ENCODE data around the gene AFF1.

Gene AFF1

DNA sequence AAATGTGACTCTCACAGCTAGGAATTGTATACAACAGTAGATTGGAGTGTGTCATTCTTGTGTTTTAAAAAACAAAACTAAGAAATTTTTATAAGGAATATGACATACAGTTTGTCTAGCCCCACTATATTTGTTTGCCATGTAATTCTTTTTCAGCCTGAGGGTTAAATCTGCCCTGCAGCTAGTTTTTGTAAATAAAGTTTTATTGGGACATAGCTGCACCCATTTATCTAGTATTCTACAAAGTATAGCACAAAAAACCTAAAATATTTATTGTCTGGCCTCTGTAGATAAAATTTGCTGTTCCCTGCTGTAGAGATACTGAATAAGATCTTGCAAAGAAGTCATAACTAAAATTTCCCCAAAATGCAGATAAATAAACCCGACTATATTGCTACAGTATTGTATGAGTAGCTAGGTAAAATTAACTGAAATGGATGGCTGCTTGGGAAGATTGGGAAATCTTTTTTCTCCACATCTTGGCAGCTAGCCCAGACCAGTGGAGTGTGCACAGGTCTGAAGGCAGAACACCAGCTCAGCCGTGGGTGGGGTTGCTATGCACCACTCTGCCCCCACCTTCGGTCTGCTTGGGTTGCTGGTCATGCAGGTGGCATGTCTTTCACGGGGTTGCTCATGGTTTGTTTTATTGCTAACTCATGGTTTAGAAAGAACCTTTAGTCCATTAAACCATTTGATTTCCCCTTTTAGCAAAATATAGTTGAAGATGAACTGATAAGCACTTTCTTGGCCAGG, 157.8 kb downstream of the AFF1 start:
- Histone ChIP-seq H3F3A (ENCODE audit: insufficient read depth) (no peaks in the 10 kb centered on the region), H3K79me2 (ENCODE audit: insufficient read depth, low read length) (no peaks in the 10 kb centered on the region), H3K36me3 (ENCODE audit: low read length) (no peaks in the 10 kb centered on the region), H3K9me3 (ENCODE audit: insufficient read depth, low read length) (no peaks in the 10 kb centered on the region), H2AFZ (ENCODE audit: low read depth, low read length, severe bottlenecking) (no peak overlapping the region), H3K4me2 (ENCODE audit: low read depth, low read length, poor library complexity, severe bottlenecking) (no peak overlapping the region), H3K9me2 (replicated peaks; ENCODE audit: insufficient read depth, low read length) (no peaks in the 10 kb centered on the region), H3K9ac (ENCODE audit: low read length) (no peak overlapping the region), H3K4me3 (ENCODE audit: insufficient read depth, low read length, poor library complexity, severe bottlenecking) (no peak overlapping the region), H3K27me3 (ENCODE audit: low read length) (no peaks in the 10 kb centered on the region), H4K20me1 (ENCODE audit: low read depth, low read length) (no peaks in the 10 kb centered on the region), H3K27ac (ENCODE audit: low read depth, low read length) (no peak overlapping the region)
- no peak for TF ChIP-seq EZH2phosphoT487 (conservative IDR thresholded peaks at IDR 0.05; ENCODE audit: low read length)
- TF ChIP-seq, protein P1, sequence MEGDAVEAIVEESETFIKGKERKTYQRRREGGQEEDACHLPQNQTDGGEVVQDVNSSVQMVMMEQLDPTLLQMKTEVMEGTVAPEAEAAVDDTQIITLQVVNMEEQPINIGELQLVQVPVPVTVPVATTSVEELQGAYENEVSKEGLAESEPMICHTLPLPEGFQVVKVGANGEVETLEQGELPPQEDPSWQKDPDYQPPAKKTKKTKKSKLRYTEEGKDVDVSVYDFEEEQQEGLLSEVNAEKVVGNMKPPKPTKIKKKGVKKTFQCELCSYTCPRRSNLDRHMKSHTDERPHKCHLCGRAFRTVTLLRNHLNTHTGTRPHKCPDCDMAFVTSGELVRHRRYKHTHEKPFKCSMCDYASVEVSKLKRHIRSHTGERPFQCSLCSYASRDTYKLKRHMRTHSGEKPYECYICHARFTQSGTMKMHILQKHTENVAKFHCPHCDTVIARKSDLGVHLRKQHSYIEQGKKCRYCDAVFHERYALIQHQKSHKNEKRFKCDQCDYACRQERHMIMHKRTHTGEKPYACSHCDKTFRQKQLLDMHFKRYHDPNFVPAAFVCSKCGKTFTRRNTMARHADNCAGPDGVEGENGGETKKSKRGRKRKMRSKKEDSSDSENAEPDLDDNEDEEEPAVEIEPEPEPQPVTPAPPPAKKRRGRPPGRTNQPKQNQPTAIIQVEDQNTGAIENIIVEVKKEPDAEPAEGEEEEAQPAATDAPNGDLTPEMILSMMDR (IDR thresholded peaks at IDR 0.05; ENCODE audit: insufficient read depth, low read length, poor library complexity, severe bottlenecking): no peak

- TF ChIP-seq EZH2phosphoT487 (conservative IDR thresholded peaks at IDR 0.05; ENCODE audit: low read length): no peak
- TF ChIP-seq, protein P1 (IDR thresholded peaks at IDR 0.05; ENCODE audit: insufficient read depth, low read length, poor library complexity, severe bottlenecking): peak; percentile 17
- H3F3A ChIP-seq (ENCODE audit: insufficient read depth): no peaks in the 10 kb centered on the region
- no peaks in the 10 kb centered on the region for H3K36me3 ChIP-seq (ENCODE audit: low read length)
- no peaks in the 10 kb centered on the region for H3K79me2 ChIP-seq (ENCODE audit: insufficient read depth, low read length)
- H3K4me3 ChIP-seq (ENCODE audit: insufficient read depth, low read length, poor library complexity, severe bottlenecking): no peak overlapping the region
- no peaks in the 10 kb centered on the region for H3K27me3 ChIP-seq (ENCODE audit: low read length)
- no peaks in the 10 kb centered on the region for H4K20me1 ChIP-seq (ENCODE audit: low read depth, low read length)
- H3K9me3 ChIP-seq (ENCODE audit: insufficient read depth, low read length): no peaks in the 10 kb centered on the region
- H3K27ac ChIP-seq (ENCODE audit: low read depth, low read length): no peak overlapping the region
- no peak overlapping the region for H2AFZ ChIP-seq (ENCODE audit: low read depth, low read length, severe bottlenecking)
- H3K4me2 ChIP-seq (ENCODE audit: low read depth, low read length, poor library complexity, severe bottlenecking): no peak overlapping the region
- H3K9me2 ChIP-seq (replicated peaks; ENCODE audit: insufficient read depth, low read length): no peaks in the 10 kb centered on the region
- no peak overlapping the region for H3K9ac ChIP-seq (ENCODE audit: low read length)
These were observed 158.8 kb downstream of the AFF1 start for GRCh38 chr4:87093443-87094123.

DNA sequence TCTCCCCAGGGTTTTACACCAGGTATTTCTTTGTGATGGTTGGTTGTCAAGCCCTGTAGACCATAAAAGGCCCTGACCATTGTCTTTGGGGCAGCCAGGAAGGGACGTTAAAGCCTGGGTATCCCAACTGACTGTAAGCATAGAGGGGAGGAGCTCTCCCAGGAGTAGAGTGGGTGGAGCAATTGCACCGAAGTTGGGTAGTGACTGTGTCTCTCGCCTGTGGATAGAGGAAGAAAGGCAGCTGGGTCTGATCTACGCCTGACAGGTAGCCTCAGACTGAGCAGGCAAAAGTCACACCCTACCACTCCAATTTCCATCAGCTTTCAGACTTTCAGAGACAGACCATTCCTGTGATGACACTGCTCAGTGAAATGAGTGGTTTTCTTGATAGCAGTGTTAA, 162.3 kb downstream of the AFF1 start:
- no peak overlapping the region for H3K4me3 ChIP-seq (ENCODE audit: insufficient read depth, low read length, poor library complexity, severe bottlenecking)
- no peak overlapping the region for H3K4me2 ChIP-seq (ENCODE audit: low read depth, low read length, poor library complexity, severe bottlenecking)
- no peak overlapping the region for H2AFZ ChIP-seq (ENCODE audit: low read depth, low read length, severe bottlenecking)
- no peak for TF ChIP-seq EZH2phosphoT487 (conservative IDR thresholded peaks at IDR 0.05; ENCODE audit: low read length)
- TF ChIP-seq, protein P1 (IDR thresholded peaks at IDR 0.05; ENCODE audit: insufficient read depth, low read length, poor library complexity, severe bottlenecking): no peak
- H3K36me3 ChIP-seq (ENCODE audit: low read length): no peaks in the 10 kb centered on the region
- no peaks in the 10 kb centered on the region for H3K79me2 ChIP-seq (ENCODE audit: insufficient read depth, low read length)
- H3K9me2 ChIP-seq (replicated peaks; ENCODE audit: insufficient read depth, low read length): no peaks in the 10 kb centered on the region
- H3K27me3 ChIP-seq (ENCODE audit: low read length): no peaks in the 10 kb centered on the region
- no peak overlapping the region for H3K27ac ChIP-seq (ENCODE audit: low read depth, low read length)
- H4K20me1 ChIP-seq (ENCODE audit: low read depth, low read length): no peaks in the 10 kb centered on the region
- no peaks in the 10 kb centered on the region for H3F3A ChIP-seq (ENCODE audit: insufficient read depth)
- H3K9me3 ChIP-seq (ENCODE audit: insufficient read depth, low read length): no peaks in the 10 kb centered on the region
- H3K9ac ChIP-seq (ENCODE audit: low read length): no peak overlapping the region
